Panc1 (cell line): ENCODE data around the gene PGAM2. TPM values are rescaled to one million over a fixed set of nuclear protein-coding genes. Genes with fewer than 3 reads are reported as not detected.

Experiments
- ATAC-seq: fragments of 200-7000 bp; cut with Tn5 transposase; 2 replicates; pipeline ENCODE4 v1.9.1; 2020; ENCODE audit warnings: mild to moderate bottlenecking, moderate library complexity
- BruUV-seq: library from RNA; stranded (reverse); fragments of 400-500 nt; replicated peaks from 2 replicates; lab custom pipeline; 2021; lab: Mats Ljungman, UMichigan
- CTCF ChIA-PET: fragments of 300-600 bp; sonication (Branson Sonifier 250); formaldehyde crosslinking; loops from one replicate; lab custom pipeline; 2022; ENCODE audit warnings: antibody characterized with exemption; lab: Charles Lee
- POLR2A ChIA-PET: fragments of 300-600 bp; sonication (Branson Sonifier 250); formaldehyde crosslinking; loops from one replicate; lab custom pipeline; 2022; ENCODE audit warnings: antibody characterized with exemption; lab: Charles Lee
- DNase-seq: peaks from one replicate; pipeline ENCODE4 v3.0.0-alpha.2; 2010; ENCODE audit warnings: low read depth, low spot score
- H3K27ac ChIP-seq: 2 replicates; pipeline ENCODE4 v1.5.1; 2011; ENCODE audit warnings: mild to moderate bottlenecking, low read length, inconsistent platforms
- H3K27me3 ChIP-seq: fragments of 200-500 bp; sonication (Bioruptor generic); 2 replicates; pipeline ENCODE4 v1.6.0; 2014; ENCODE audit warnings: low read length, inconsistent platforms; ENCODE audit not compliant: control insufficient read depth, insufficient read depth
- H3K36me3 ChIP-seq: fragments of 200-500 bp; sonication (Bioruptor generic); 2 replicates; pipeline ENCODE4 v1.5.1; 2014; ENCODE audit warnings: inconsistent platforms, mild to moderate bottlenecking, low read length, moderate library complexity; ENCODE audit not compliant: control insufficient read depth, insufficient read depth
- H3K4me1 ChIP-seq: 2 replicates; pipeline ENCODE4 v1.5.1; 2011; ENCODE audit warnings: inconsistent platforms, mild to moderate bottlenecking, low read length, moderate library complexity; ENCODE audit not compliant: control insufficient read depth, insufficient read depth
- H3K4me3 ChIP-seq, 2 experiments: 2 replicates each; pipeline ENCODE4 v1.5.1; 2011 to 2012; ENCODE audit warnings: low read depth in 2 of 2, low read length in 2 of 2, mild to moderate bottlenecking in 2 of 2, inconsistent platforms in 1 of 2, moderate library complexity in 1 of 2
- H3K9me3 ChIP-seq: fragments of 200-500 bp; sonication (Bioruptor generic); 2 replicates; pipeline ENCODE4 v1.5.1; 2014; ENCODE audit warnings: low read depth, mild to moderate bottlenecking, inconsistent platforms, low read length, moderate library complexity; ENCODE audit not compliant: control insufficient read depth, insufficient read depth
- CTCF ChIP-seq: fragments of 450-650 bp; IDR thresholded peaks from 2 replicates; pipeline ENCODE4 v1.5.1; 2017; ENCODE audit warnings: mild to moderate bottlenecking
- POLR2AphosphoS5 ChIP-seq: IDR thresholded peaks from 2 replicates; pipeline ENCODE4 v1.6.1; 2012; ENCODE audit warnings: mild to moderate bottlenecking, low read depth, low read length, moderate library complexity
- REST ChIP-seq, 2 experiments: IDR thresholded peaks; 2 replicates each; pipeline ENCODE4 v1.6.1; 2011 to 2012; ENCODE audit warnings: low read depth in 2 of 2, control low read depth in 1 of 2, low read length in 1 of 2, mild to moderate bottlenecking in 1 of 2, moderate library complexity in 1 of 2; ENCODE audit not compliant: insufficient read depth in 1 of 2
- SIN3A ChIP-seq: IDR thresholded peaks from 2 replicates; pipeline ENCODE4 v1.6.1; 2012; ENCODE audit warnings: low read depth, mild to moderate bottlenecking, low read length, moderate library complexity, borderline replicate concordance; ENCODE audit not compliant: insufficient read depth
- TCF7L2 ChIP-seq: IDR thresholded peaks from 2 replicates; pipeline ENCODE4 v1.6.1; 2011; ENCODE audit warnings: mild to moderate bottlenecking, low read depth, low read length, inconsistent platforms
- in situ Hi-C: cut with HindIII; loops from 2 replicates; pipeline ENCODE4 v1.10.0; 2016; ENCODE audit warnings: low sequenced_read_pairs, low pct_unique_long_range_greater_than_20kb
- intact Hi-C: fragments of 100-400 bp; cut with micrococcal nuclease; formaldehyde crosslinking; loops from one replicate; pipeline ENCODE4 v1.10.0; 2022; ENCODE audit not compliant: unreplicated experiment
- total RNA-seq: library from RNA; stranded (reverse); gene quantifications from one replicate; pipeline ENCODE4 v1.2.1, GENCODE V29; 2021; ENCODE audit not compliant: unreplicated experiment

The PGAM2 gene
- total RNA-seq, 1 experiment from 2014 or later = 1.3 TPM

- ATAC-seq = no peak
- H3K9me3 ChIP-seq = no peaks in the 10 kb centered on the region
- TSS peak; percentile 68 for BruUV-seq
- no peaks in the 10 kb centered on the region for H3K27me3 ChIP-seq
- intact Hi-C loops = no loop called here
- peaks cover 10% of the 10 kb centered on the region; the same call in 1 of the 2 replicates for H3K4me1 ChIP-seq
- DNase-seq = no peak
- TF ChIP-seq POLR2AphosphoS5 (no peak), SIN3A (no peak), CTCF (no peak), TCF7L2 (no peak), REST (IDR thresholded peaks at IDR 0.05; ENCODE audit: insufficient read depth in 1 of 2, low read depth in 2 of 2, low read length in 1 of 2) (no peak)
- CTCF ChIA-PET = interaction anchor here (0.6 kb wide), 1 partner anchor 30 kb away, joined by 6 read pairs; no protein-coding TSS in a partner anchor
- POLR2A ChIA-PET = no interaction called here
- peak overlapping the region; percentile 86 for H3K27ac ChIP-seq
- in situ Hi-C loops = no loop called here
- H3K4me3 ChIP-seq = peak overlapping the region; percentile 80 to 97
- H3K36me3 ChIP-seq = no peaks in the 10 kb centered on the region; the same call in 1 of the 2 replicates
Measured at GRCh38 chr7:44081266-44081748, 15.9 kb upstream of the PGAM2 start.

- no peak for ATAC-seq
- CTCF ChIA-PET = no interaction called here
- peaks cover 10% of the 10 kb centered on the region; the same call in 1 of the 2 replicates for H3K4me1 ChIP-seq
- no peaks in the 10 kb centered on the region; the same call in 1 of the 2 replicates for H3K36me3 ChIP-seq
- in situ Hi-C loops (no loop called here), intact Hi-C loops (no loop called here)
- peak overlapping the region; percentile 86 for H3K27ac ChIP-seq
- no peaks in the 10 kb centered on the region for H3K9me3 ChIP-seq
- BruUV-seq = no TSS peak
- no peak for DNase-seq
- POLR2A ChIA-PET = no interaction called here
- no peak for TF ChIP-seq TCF7L2
- TF ChIP-seq REST (IDR thresholded peaks at IDR 0.05; ENCODE audit: insufficient read depth in 1 of 2, low read depth in 2 of 2, low read length in 1 of 2) = no peak
- no peak for TF ChIP-seq CTCF
- TF ChIP-seq POLR2AphosphoS5 = no peak
- TF ChIP-seq SIN3A = no peak
- no peaks in the 10 kb centered on the region for H3K27me3 ChIP-seq
- peak overlapping the region; percentile 80 to 97; a peak in 3 of 4 replicates for H3K4me3 ChIP-seq
Measured at GRCh38 chr7:44080686-44081265, 15.4 kb upstream of the PGAM2 start.
